Prostate gland (tissue), 2 donors: ENCODE data around the gene PON2.

Experiments
- CTCF ChIP-seq, 4 experiments: fragments of 200-600 bp in 2 of 4; fragments of 450-650 bp in 2 of 4; sonication (generic) in 2 of 4; IDR thresholded peaks; 1 replicate in 3 of 4; 2 replicates in 1 of 4; pipeline ENCODE4 v1.5.1; 2016 to 2019; ENCODE audit warnings: antibody characterized with exemption in 4 of 4, mild to moderate bottlenecking in 2 of 4, moderate library complexity in 2 of 4
- POLR2A ChIP-seq: fragments of 450-650 bp; IDR thresholded peaks from one replicate; pipeline ENCODE4 v1.6.1; 2016; ENCODE audit warnings: antibody characterized with exemption, mild to moderate bottlenecking
- POLR2AphosphoS5 ChIP-seq: sonication (generic); formaldehyde crosslinking; IDR thresholded peaks from one replicate; pipeline ENCODE4 v1.6.1; 2017; ENCODE audit warnings: antibody characterized with exemption

GRCh38 chr7:95407751-95408150, 27.1 kb downstream of the PON2 start:
- TF ChIP-seq CTCF (IDR thresholded peaks at IDR 0.05) (no peak), POLR2AphosphoS5 (no peak), POLR2A (no peak)
